HFFc6 (cell line): ENCODE data around the gene C1QTNF9B. TPM values are rescaled to one million over a fixed set of nuclear protein-coding genes. Genes with fewer than 3 reads are reported as not detected.

Experiments
- DNase-seq: peaks from one replicate; pipeline ENCODE4 v3.0.0-alpha.2; 2018
- H3K27ac Mint-ChIP-seq: 2 replicates; pipeline ENCODE4 v1.8.0; 2020; ENCODE audit warnings: mild to moderate bottlenecking, mixed read lengths
- H3K27me3 Mint-ChIP-seq: 2 replicates; pipeline ENCODE4 v1.8.0; 2021; ENCODE audit warnings: mild to moderate bottlenecking, moderate library complexity, mixed read lengths; ENCODE audit not compliant: insufficient read depth
- H3K36me3 Mint-ChIP-seq: 2 replicates; pipeline ENCODE4 v1.8.0; 2021; ENCODE audit warnings: low read depth, mixed read lengths
- H3K4me1 Mint-ChIP-seq: 2 replicates; pipeline ENCODE4 v1.8.0; 2020; ENCODE audit warnings: low read depth, mixed read lengths
- H3K4me3 Mint-ChIP-seq: 2 replicates; pipeline ENCODE4 v1.8.0; 2020; ENCODE audit warnings: mild to moderate bottlenecking, moderate library complexity, mixed read lengths
- H3K9me3 Mint-ChIP-seq: 2 replicates; pipeline ENCODE4 v1.8.0; 2020; ENCODE audit warnings: mild to moderate bottlenecking, mixed read lengths
- total RNA-seq, 6 experiments: library from RNA; stranded (reverse); fragmentation: NEBNext Ultra II Directional; extraction: Animal tissue kit (Norgen Biotek cat#: 25700); gene quantifications; 2 replicates in 1 of 6; 3 replicates in 5 of 6; pipeline ENCODE4 v1.2.3, GENCODE V29; 2021
- TF ChIP-seq, protein P1 (sequence below): fragments of 200-600 bp; sonication (generic); IDR thresholded peaks from 2 replicates; pipeline ENCODE4 v1.5.0; 2021; ENCODE audit warnings: antibody characterized with exemption, mild to moderate bottlenecking

The C1QTNF9B gene
- total RNA-seq, 6 experiments from 2014 or later: 0.25 to 0.27 TPM; not detected in 4

DNA sequence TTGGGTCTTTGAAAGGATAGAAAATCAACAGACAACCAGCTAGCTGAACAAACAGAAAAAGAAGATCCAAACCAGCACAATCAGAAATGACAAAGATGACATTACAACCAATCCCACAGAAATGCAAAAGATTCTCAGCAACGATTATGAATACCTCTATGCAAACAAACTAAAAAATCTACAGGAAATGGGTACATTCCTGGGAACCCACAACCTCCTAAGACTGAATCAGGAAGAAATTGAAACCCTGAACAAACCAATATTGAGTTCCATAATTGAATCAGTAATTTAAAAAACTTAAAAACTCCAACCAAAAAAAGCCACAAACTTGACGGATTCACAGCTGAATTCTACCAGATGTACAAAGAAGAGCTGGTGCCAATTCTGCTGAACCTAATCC, 20.9 kb upstream of the C1QTNF9B start:
- H3K27me3 Mint-ChIP-seq: no peaks in the 10 kb centered on the region
- TF ChIP-seq, protein P1, sequence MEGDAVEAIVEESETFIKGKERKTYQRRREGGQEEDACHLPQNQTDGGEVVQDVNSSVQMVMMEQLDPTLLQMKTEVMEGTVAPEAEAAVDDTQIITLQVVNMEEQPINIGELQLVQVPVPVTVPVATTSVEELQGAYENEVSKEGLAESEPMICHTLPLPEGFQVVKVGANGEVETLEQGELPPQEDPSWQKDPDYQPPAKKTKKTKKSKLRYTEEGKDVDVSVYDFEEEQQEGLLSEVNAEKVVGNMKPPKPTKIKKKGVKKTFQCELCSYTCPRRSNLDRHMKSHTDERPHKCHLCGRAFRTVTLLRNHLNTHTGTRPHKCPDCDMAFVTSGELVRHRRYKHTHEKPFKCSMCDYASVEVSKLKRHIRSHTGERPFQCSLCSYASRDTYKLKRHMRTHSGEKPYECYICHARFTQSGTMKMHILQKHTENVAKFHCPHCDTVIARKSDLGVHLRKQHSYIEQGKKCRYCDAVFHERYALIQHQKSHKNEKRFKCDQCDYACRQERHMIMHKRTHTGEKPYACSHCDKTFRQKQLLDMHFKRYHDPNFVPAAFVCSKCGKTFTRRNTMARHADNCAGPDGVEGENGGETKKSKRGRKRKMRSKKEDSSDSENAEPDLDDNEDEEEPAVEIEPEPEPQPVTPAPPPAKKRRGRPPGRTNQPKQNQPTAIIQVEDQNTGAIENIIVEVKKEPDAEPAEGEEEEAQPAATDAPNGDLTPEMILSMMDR: no peak
- 0 out of 2 replicates have a peak, but pooled peaks cover 12% of the 10 kb centered on the region for H3K36me3 Mint-ChIP-seq
- 0 out of 2 replicates have a peak overlapping the region, but pooled peaks have one; percentile 3 for H3K27ac Mint-ChIP-seq
- DNase-seq: peak; percentile 35
- peaks cover 16% of the 10 kb centered on the region for H3K9me3 Mint-ChIP-seq
- H3K4me1 Mint-ChIP-seq: peaks cover 54% of the 10 kb centered on the region
- peak overlapping the region; percentile 37 for H3K4me3 Mint-ChIP-seq

DNA sequence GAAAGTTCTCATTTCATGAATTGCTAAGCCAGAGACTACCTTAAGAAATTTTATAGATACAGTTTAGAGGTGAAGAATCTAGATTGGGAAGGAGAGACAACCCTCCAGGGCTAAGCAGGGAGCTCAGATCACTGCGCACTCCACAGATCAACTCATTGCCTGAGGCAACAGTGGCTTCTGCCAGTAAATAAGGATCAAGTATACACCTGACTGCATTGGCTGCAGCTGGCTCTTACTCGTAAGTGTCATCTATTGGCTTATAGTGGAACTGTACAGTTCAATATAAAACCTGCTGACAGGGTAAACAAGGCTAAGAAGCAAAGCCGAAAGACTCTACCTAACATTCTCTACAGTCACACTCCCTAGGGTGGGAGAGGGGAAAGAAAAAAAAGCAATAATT, 18.0 kb upstream of the C1QTNF9B start:
- no peak overlapping the region for H3K27ac Mint-ChIP-seq
- peaks cover 45% of the 10 kb centered on the region for H3K4me1 Mint-ChIP-seq
- DNase-seq: no peak
- 0 out of 2 replicates have a peak, but pooled peaks cover 12% of the 10 kb centered on the region for H3K36me3 Mint-ChIP-seq
- peaks cover 16% of the 10 kb centered on the region for H3K9me3 Mint-ChIP-seq
- H3K4me3 Mint-ChIP-seq: no peak overlapping the region
- no peaks in the 10 kb centered on the region for H3K27me3 Mint-ChIP-seq
- TF ChIP-seq, protein P1: no peak

DNA sequence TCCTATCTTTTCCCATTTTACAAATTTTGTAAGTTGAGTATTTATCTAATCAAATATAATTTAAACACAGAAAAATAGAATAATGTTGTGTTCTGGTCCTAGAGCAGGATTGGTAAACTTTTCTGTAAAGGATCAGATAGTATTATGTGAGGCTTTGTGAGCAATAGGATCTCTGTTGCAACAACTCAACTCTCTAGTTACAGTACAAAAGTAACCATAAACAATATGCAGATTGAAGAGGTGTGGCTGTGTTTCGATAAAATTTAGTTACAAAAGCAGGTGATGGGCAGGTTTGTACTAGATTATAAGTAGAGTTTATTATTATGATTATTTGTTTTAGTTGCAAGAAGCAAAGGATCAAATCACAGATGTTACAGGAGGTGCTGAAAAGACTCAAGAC, 15.2 kb upstream of the C1QTNF9B start:
- Mint-ChIP-seq H3K4me3 (no peak overlapping the region), H3K27ac (no peak overlapping the region), H3K9me3 (peaks cover 11% of the 10 kb centered on the region), H3K36me3 (0 out of 2 replicates have a peak, but pooled peaks cover 7% of the 10 kb centered on the region), H3K4me1 (peaks cover 16% of the 10 kb centered on the region), H3K27me3 (no peaks in the 10 kb centered on the region)
- no peak for DNase-seq
- TF ChIP-seq, protein P1: no peak

DNA sequence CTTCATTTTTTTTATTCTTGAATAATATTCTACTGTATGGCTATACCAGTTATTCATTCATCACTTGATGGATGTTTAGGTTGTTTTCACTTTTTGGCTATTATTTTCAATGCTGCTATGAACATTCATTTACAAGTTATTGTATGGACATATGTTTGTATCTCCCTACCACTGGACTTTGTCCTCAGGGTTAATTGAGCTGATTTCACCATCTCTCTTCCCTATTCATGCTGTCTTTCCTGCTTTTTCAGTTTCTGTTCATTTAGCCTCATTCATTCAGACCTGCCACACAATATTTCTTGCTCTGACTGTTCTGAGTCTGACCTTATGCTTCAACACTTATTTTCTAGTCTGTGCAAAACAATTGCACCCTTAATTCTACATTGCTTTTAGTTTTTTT, 12.3 kb upstream of the C1QTNF9B start:
- Mint-ChIP-seq H3K4me1 (peaks cover 28% of the 10 kb centered on the region), H3K9me3 (no peaks in the 10 kb centered on the region), H3K27ac (no peak overlapping the region), H3K27me3 (no peaks in the 10 kb centered on the region), H3K4me3 (no peak overlapping the region), H3K36me3 (no peaks in the 10 kb centered on the region)
- TF ChIP-seq, protein P1: no peak
- no peak for DNase-seq

DNA sequence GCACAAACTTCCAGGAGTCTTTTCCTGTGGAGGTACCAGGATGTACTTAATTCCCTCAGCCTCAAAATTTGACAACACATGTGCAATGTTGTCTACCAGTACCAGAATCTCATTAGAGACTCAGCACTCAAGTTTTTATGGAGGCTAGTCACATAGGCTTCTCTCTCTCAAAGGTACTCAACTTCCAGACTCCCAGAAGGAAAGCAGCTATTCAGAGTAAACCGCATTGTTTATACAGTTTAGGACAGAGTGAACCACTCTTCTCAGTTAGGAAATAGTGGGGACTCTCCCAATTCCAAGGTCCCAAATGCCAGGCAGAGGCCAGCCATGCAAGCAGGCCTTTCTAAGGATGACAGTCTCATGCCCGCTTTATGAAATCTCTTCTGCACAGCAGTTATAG, 8.5 kb upstream of the C1QTNF9B start:
- Mint-ChIP-seq H3K27ac (peak overlapping the region; percentile 50), H3K4me3 (no peak overlapping the region), H3K27me3 (no peaks in the 10 kb centered on the region), H3K4me1 (peaks cover 44% of the 10 kb centered on the region), H3K36me3 (no peaks in the 10 kb centered on the region), H3K9me3 (no peaks in the 10 kb centered on the region)
- no peak for DNase-seq
- TF ChIP-seq, protein P1: no peak

DNA sequence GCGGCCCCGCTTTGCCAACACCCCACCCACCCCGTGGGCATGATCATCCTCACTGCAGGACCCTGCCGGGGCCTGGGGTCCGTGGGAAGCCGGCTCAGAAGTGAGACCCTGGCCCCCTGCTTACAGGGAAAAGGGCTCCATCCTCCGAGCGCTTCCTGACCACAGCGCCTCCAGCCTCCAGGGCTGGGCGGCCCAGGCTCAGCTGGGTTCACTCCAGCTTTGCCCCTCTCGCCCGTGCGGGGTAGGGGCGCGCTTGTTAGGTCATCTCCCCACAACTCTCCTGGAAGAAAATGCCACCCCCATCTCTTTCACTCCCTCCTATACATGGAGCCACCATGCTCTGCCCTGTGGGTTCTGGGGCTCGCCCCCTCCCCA, 6.6 kb upstream of the C1QTNF9B start:
- Mint-ChIP-seq H3K27me3 (no peaks in the 10 kb centered on the region), H3K4me3 (no peak overlapping the region), H3K27ac (no peak overlapping the region), H3K36me3 (no peaks in the 10 kb centered on the region), H3K9me3 (no peaks in the 10 kb centered on the region), H3K4me1 (peaks cover 63% of the 10 kb centered on the region)
- DNase-seq: no peak
- TF ChIP-seq, protein P1: no peak
